ENCODE measurements around the gene PPIL6.

Gene PPIL6

GRCh38 chr6:109420751-109421150, 19.7 kb downstream of the PPIL6 start:
- no peak for DNase-seq (ENCODE audit: insufficient read length)

GRCh38 chr6:109417646-109418045, 22.8 kb downstream of the PPIL6 start:
- FAIRE-seq: no peak
- TF ChIP-seq POLR2A (IDR thresholded peaks at IDR 0.05; ENCODE audit: low read depth, low read length) (no peak), TAF1 (IDR thresholded peaks at IDR 0.05; ENCODE audit: borderline replicate concordance, low read depth, low read length) (no peak), POLR2AphosphoS5 (IDR thresholded peaks at IDR 0.05; ENCODE audit: low read depth, low read length) (no peak)

More at GRCh38 chr6:109420751-109421150, 19.7 kb downstream of the PPIL6 start:
- FAIRE-seq: no peak
- TF ChIP-seq TAF1 (IDR thresholded peaks at IDR 0.05; ENCODE audit: borderline replicate concordance, low read depth, low read length) (no peak), POLR2AphosphoS5 (IDR thresholded peaks at IDR 0.05; ENCODE audit: low read depth, low read length) (no peak), POLR2A (IDR thresholded peaks at IDR 0.05; ENCODE audit: low read depth, low read length) (no peak)

GRCh38 chr6:109411034-109411433, 29.4 kb downstream of the PPIL6 start:
- FAIRE-seq: no peak
- no peak for TF ChIP-seq POLR2AphosphoS5 (IDR thresholded peaks at IDR 0.05; ENCODE audit: low read depth, low read length)
- no peak for TF ChIP-seq POLR2A (IDR thresholded peaks at IDR 0.05; ENCODE audit: low read depth, low read length)
- no peak for TF ChIP-seq TAF1 (IDR thresholded peaks at IDR 0.05; ENCODE audit: borderline replicate concordance, low read depth, low read length)
- no peak for DNase-seq (ENCODE audit: insufficient read length)

More at GRCh38 chr6:109417646-109418045, 22.8 kb downstream of the PPIL6 start:
- no peak for DNase-seq (ENCODE audit: insufficient read length)

GRCh38 chr6:109406196-109406595, 34.2 kb downstream of the PPIL6 start:
- no peak for DNase-seq (ENCODE audit: insufficient read length)
- no peak for TF ChIP-seq POLR2A (IDR thresholded peaks at IDR 0.05; ENCODE audit: low read depth, low read length)
- no peak for TF ChIP-seq TAF1 (IDR thresholded peaks at IDR 0.05; ENCODE audit: borderline replicate concordance, low read depth, low read length)
- TF ChIP-seq POLR2AphosphoS5 (IDR thresholded peaks at IDR 0.05; ENCODE audit: low read depth, low read length): no peak
- no peak for FAIRE-seq

GRCh38 chr6:109397020-109397419, 43.4 kb downstream of the PPIL6 start:
- no peak for FAIRE-seq
- DNase-seq (ENCODE audit: insufficient read length): no peak
- TF ChIP-seq POLR2A (IDR thresholded peaks at IDR 0.05; ENCODE audit: low read depth, low read length) (no peak), POLR2AphosphoS5 (IDR thresholded peaks at IDR 0.05; ENCODE audit: low read depth, low read length) (no peak), TAF1 (IDR thresholded peaks at IDR 0.05; ENCODE audit: borderline replicate concordance, low read depth, low read length) (no peak)

GRCh38 chr6:109396046-109396718, 44.2 kb downstream of the PPIL6 start:
- no peak for FAIRE-seq

GRCh38 chr6:109393886-109394281, 46.5 kb downstream of the PPIL6 start:
- no peak for DNase-seq (ENCODE audit: insufficient read length)
- FAIRE-seq: no peak

More at GRCh38 chr6:109396046-109396718, 44.2 kb downstream of the PPIL6 start:
- DNase-seq (ENCODE audit: insufficient read length): no peak
- no peak for TF ChIP-seq POLR2A (IDR thresholded peaks at IDR 0.05; ENCODE audit: low read depth, low read length)
- no peak for TF ChIP-seq TAF1 (IDR thresholded peaks at IDR 0.05; ENCODE audit: borderline replicate concordance, low read depth, low read length)
- no peak for TF ChIP-seq POLR2AphosphoS5 (IDR thresholded peaks at IDR 0.05; ENCODE audit: low read depth, low read length)

GRCh38 chr6:109393157-109393885, 47.1 kb downstream of the PPIL6 start:
- DNase-seq (ENCODE audit: insufficient read length) (no peak), FAIRE-seq (no peak)
- TF ChIP-seq POLR2A (IDR thresholded peaks at IDR 0.05; ENCODE audit: low read depth, low read length) (no peak), POLR2AphosphoS5 (IDR thresholded peaks at IDR 0.05; ENCODE audit: low read depth, low read length) (no peak), TAF1 (IDR thresholded peaks at IDR 0.05; ENCODE audit: borderline replicate concordance, low read depth, low read length) (no peak)

More at GRCh38 chr6:109393886-109394281, 46.5 kb downstream of the PPIL6 start:
- TF ChIP-seq POLR2A (IDR thresholded peaks at IDR 0.05; ENCODE audit: low read depth, low read length) (no peak), POLR2AphosphoS5 (IDR thresholded peaks at IDR 0.05; ENCODE audit: low read depth, low read length) (no peak), TAF1 (IDR thresholded peaks at IDR 0.05; ENCODE audit: borderline replicate concordance, low read depth, low read length) (no peak)

GRCh38 chr6:109389650-109390274, 50.7 kb downstream of the PPIL6 start:
- no peak for FAIRE-seq
- DNase-seq (ENCODE audit: insufficient read length): no peak
- no peak for TF ChIP-seq POLR2AphosphoS5 (IDR thresholded peaks at IDR 0.05; ENCODE audit: low read depth, low read length)
- no peak for TF ChIP-seq POLR2A (IDR thresholded peaks at IDR 0.05; ENCODE audit: low read depth, low read length)
- no peak for TF ChIP-seq TAF1 (IDR thresholded peaks at IDR 0.05; ENCODE audit: borderline replicate concordance, low read depth, low read length)

- TF ChIP-seq TAF1 (IDR thresholded peaks at IDR 0.05; ENCODE audit: borderline replicate concordance, low read depth, low read length): no peak
- TF ChIP-seq POLR2A (IDR thresholded peaks at IDR 0.05; ENCODE audit: low read depth, low read length): no peak
- FAIRE-seq (no peak), DNase-seq (ENCODE audit: insufficient read length) (no peak)
Measured at GRCh38 chr6:109388265-109388664, 52.2 kb downstream of the PPIL6 start.

GRCh38 chr6:109383438-109383940, 56.9 kb downstream of the PPIL6 start:
- no peak for TF ChIP-seq POLR2A (IDR thresholded peaks at IDR 0.05; ENCODE audit: low read depth, low read length)
- no peak for TF ChIP-seq POLR2AphosphoS5 (IDR thresholded peaks at IDR 0.05; ENCODE audit: low read depth, low read length)
- no peak for TF ChIP-seq TAF1 (IDR thresholded peaks at IDR 0.05; ENCODE audit: borderline replicate concordance, low read depth, low read length)
- DNase-seq (ENCODE audit: insufficient read length): no peak
- no peak for FAIRE-seq

Measured in GM12892 (cell line).